ENCODE results near the gene ENTR1.

ENTR1 gene

GRCh38 chr9:136395345-136396218 is 14.8 kb downstream of the ENTR1 start:
- DNase-seq, result no peak

- DNase-seq, result no peak
These were observed 15.4 kb downstream of the ENTR1 start for GRCh38 chr9:136395020-136395340.

GRCh38 chr9:136394312-136395019 is 15.9 kb downstream of the ENTR1 start:
- no peak for DNase-seq

GRCh38 chr9:136393531-136393930 is 16.9 kb downstream of the ENTR1 start:
- no peak for DNase-seq

- DNase-seq, result no peak
These were observed 17.6 kb downstream of the ENTR1 start for GRCh38 chr9:136392538-136393449.

GRCh38 chr9:136391737-136392537 is 18.5 kb downstream of the ENTR1 start:
- no peak for DNase-seq

- DNase-seq, result no peak
These were observed 21.0 kb downstream of the ENTR1 start for GRCh38 chr9:136389396-136389795.

GRCh38 chr9:136387217-136387616 is 23.2 kb downstream of the ENTR1 start:
- DNase-seq, result no peak

- no peak for DNase-seq
These were observed 24.4 kb downstream of the ENTR1 start for GRCh38 chr9:136386018-136386417.

- no peak for DNase-seq
These were observed 25.4 kb downstream of the ENTR1 start for GRCh38 chr9:136385015-136385414.

- no peak for DNase-seq
These were observed 27.0 kb downstream of the ENTR1 start for GRCh38 chr9:136383436-136383835.

GRCh38 chr9:136381966-136382513 is 28.4 kb downstream of the ENTR1 start:
- no peak for DNase-seq

- DNase-seq, result no peak
These were observed 29.1 kb downstream of the ENTR1 start for GRCh38 chr9:136381311-136381710.

GRCh38 chr9:136380381-136380780 is 30.0 kb downstream of the ENTR1 start:
- no peak for DNase-seq

- DNase-seq, result no peak
These were observed 30.5 kb downstream of the ENTR1 start for GRCh38 chr9:136379891-136380290.

GRCh38 chr9:136379401-136379800 is 31.0 kb downstream of the ENTR1 start:
- DNase-seq, result no peak

- no peak for DNase-seq
These were observed 31.5 kb downstream of the ENTR1 start for GRCh38 chr9:136379003-136379287.

- no peak for DNase-seq
These were observed 32.0 kb downstream of the ENTR1 start for GRCh38 chr9:136378170-136379002.

GRCh38 chr9:136377341-136378169 is 32.9 kb downstream of the ENTR1 start:
- DNase-seq, result no peak

GRCh38 chr9:136376457-136376856 is 34.0 kb downstream of the ENTR1 start:
- no peak for DNase-seq

- no peak for DNase-seq
These were observed 35.3 kb downstream of the ENTR1 start for GRCh38 chr9:136375096-136375495.

Measured in NCI-H2029 (cell line).